Liver (tissue), 3 donors: ENCODE measurements around the gene SEMA3B.

Source experiments
- ATF3 ChIP-seq: IDR thresholded peaks from 2 replicates; pipeline ENCODE4 v1.6.1; 2016; ENCODE audit warnings: antibody characterized with exemption
- GABPA ChIP-seq, 2 donors: IDR thresholded peaks in 1 of 2; conservative IDR thresholded peaks in 1 of 2; 2 replicates each; pipeline ENCODE4 v1.6.1; 2016; ENCODE audit warnings: antibody characterized with exemption in 2 of 2, mild to moderate bottlenecking in 1 of 2, moderate library complexity in 1 of 2
- JUND ChIP-seq, 2 donors: IDR thresholded peaks; 2 replicates each; pipeline ENCODE4 v1.6.1; 2016; ENCODE audit warnings: antibody characterized with exemption in 2 of 2
- MAX ChIP-seq: IDR thresholded peaks from 2 replicates; pipeline ENCODE4 v1.6.1; 2016; ENCODE audit warnings: antibody characterized with exemption
- RXRA ChIP-seq, 2 donors: IDR thresholded peaks; 2 replicates each; pipeline ENCODE4 v1.6.1; 2017 to 2018; ENCODE audit warnings: antibody characterized with exemption in 2 of 2, mild to moderate bottlenecking in 1 of 2
- TAF1 ChIP-seq: conservative IDR thresholded peaks from 2 replicates; pipeline ENCODE4 v1.6.1; 2016; ENCODE audit warnings: antibody characterized with exemption, mild to moderate bottlenecking
- YY1 ChIP-seq: IDR thresholded peaks from 2 replicates; pipeline ENCODE4 v1.6.1; 2016; ENCODE audit warnings: antibody characterized with exemption, mild to moderate bottlenecking
- TF ChIP-seq, protein P1 (sequence below): fragments of 150-350 bp; IDR thresholded peaks from 2 replicates; pipeline ENCODE4 v1.5.1; 2017; ENCODE audit warnings: improper control_type of control experiment, low read depth, low read length; ENCODE audit not compliant: missing input control
- TF ChIP-seq, protein P2 (sequence below): IDR thresholded peaks from 2 replicates; pipeline ENCODE4 v1.6.1; 2016; ENCODE audit warnings: antibody characterized with exemption, mild to moderate bottlenecking
- donor health status: healthy.
- donor health status: healthy.

- TF ChIP-seq, protein P1, sequence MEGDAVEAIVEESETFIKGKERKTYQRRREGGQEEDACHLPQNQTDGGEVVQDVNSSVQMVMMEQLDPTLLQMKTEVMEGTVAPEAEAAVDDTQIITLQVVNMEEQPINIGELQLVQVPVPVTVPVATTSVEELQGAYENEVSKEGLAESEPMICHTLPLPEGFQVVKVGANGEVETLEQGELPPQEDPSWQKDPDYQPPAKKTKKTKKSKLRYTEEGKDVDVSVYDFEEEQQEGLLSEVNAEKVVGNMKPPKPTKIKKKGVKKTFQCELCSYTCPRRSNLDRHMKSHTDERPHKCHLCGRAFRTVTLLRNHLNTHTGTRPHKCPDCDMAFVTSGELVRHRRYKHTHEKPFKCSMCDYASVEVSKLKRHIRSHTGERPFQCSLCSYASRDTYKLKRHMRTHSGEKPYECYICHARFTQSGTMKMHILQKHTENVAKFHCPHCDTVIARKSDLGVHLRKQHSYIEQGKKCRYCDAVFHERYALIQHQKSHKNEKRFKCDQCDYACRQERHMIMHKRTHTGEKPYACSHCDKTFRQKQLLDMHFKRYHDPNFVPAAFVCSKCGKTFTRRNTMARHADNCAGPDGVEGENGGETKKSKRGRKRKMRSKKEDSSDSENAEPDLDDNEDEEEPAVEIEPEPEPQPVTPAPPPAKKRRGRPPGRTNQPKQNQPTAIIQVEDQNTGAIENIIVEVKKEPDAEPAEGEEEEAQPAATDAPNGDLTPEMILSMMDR, result no peak
- TF ChIP-seq JUND (IDR thresholded peaks at IDR 0.05), result no peak
- no peak for TF ChIP-seq MAX
- no peak for TF ChIP-seq GABPA (IDR thresholded peaks at IDR 0.05 in 1 of 2, conservative IDR thresholded peaks at IDR 0.05 in 1 of 2)
- TF ChIP-seq TAF1, result no peak
- TF ChIP-seq YY1, result no peak
- TF ChIP-seq, protein P2, sequence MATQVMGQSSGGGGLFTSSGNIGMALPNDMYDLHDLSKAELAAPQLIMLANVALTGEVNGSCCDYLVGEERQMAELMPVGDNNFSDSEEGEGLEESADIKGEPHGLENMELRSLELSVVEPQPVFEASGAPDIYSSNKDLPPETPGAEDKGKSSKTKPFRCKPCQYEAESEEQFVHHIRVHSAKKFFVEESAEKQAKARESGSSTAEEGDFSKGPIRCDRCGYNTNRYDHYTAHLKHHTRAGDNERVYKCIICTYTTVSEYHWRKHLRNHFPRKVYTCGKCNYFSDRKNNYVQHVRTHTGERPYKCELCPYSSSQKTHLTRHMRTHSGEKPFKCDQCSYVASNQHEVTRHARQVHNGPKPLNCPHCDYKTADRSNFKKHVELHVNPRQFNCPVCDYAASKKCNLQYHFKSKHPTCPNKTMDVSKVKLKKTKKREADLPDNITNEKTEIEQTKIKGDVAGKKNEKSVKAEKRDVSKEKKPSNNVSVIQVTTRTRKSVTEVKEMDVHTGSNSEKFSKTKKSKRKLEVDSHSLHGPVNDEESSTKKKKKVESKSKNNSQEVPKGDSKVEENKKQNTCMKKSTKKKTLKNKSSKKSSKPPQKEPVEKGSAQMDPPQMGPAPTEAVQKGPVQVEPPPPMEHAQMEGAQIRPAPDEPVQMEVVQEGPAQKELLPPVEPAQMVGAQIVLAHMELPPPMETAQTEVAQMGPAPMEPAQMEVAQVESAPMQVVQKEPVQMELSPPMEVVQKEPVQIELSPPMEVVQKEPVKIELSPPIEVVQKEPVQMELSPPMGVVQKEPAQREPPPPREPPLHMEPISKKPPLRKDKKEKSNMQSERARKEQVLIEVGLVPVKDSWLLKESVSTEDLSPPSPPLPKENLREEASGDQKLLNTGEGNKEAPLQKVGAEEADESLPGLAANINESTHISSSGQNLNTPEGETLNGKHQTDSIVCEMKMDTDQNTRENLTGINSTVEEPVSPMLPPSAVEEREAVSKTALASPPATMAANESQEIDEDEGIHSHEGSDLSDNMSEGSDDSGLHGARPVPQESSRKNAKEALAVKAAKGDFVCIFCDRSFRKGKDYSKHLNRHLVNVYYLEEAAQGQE, result no peak
- TF ChIP-seq RXRA (IDR thresholded peaks at IDR 0.05), result no peak
- TF ChIP-seq ATF3, result no peak
These were observed 25.4 kb upstream of the SEMA3B start for GRCh38 chr3:50243543-50243895.
